Midbrain (tissue), 1 donor: ENCODE results near the gene CFAP299.
A peak's percentile ranks its signal among the peaks of the same experiment; 100 is the strongest.
"Not testable (repeated sequence)": the region's sequence is repeated elsewhere in the genome, so short reads cannot be mapped to it uniquely, and the experiment has no call there.

Experiments
- DNase-seq: peaks from one replicate; lab custom pipeline; 2025; lab: John Stamatoyannopoulos, UW

Gene CFAP299

GRCh38 chr4:80331693-80332092 is 3.8 kb upstream of the CFAP299 start:
- DNase-seq = no peak

GRCh38 chr4:80333121-80333520 is 2.4 kb upstream of the CFAP299 start:
- DNase-seq = no peak

GRCh38 chr4:80334568-80334967 is 962 bp upstream of the CFAP299 start:
- DNase-seq = no peak

GRCh38 chr4:80335226-80335553 is 340 bp upstream of the CFAP299 start:
- no peak for DNase-seq

- peak; percentile 2 for DNase-seq
These were observed 1.1 kb downstream of the CFAP299 start for GRCh38 chr4:80336582-80336981.

GRCh38 chr4:80340036-80340435 is 4.5 kb downstream of the CFAP299 start:
- no peak for DNase-seq

- not testable (repeated sequence) for DNase-seq
These were observed 7.2 kb downstream of the CFAP299 start for GRCh38 chr4:80342684-80343083.

GRCh38 chr4:80343887-80344286 is 8.4 kb downstream of the CFAP299 start:
- DNase-seq = no peak

- no peak for DNase-seq
These were observed 24.6 kb downstream of the CFAP299 start for GRCh38 chr4:80360084-80360483.

GRCh38 chr4:80360900-80361299 is 25.4 kb downstream of the CFAP299 start:
- no peak for DNase-seq

GRCh38 chr4:80361329-80361900 is 25.9 kb downstream of the CFAP299 start:
- DNase-seq = peak; percentile 49

- peak; percentile 5 for DNase-seq
These were observed 27.1 kb downstream of the CFAP299 start for GRCh38 chr4:80362578-80363181.

GRCh38 chr4:80365928-80366327 is 30.4 kb downstream of the CFAP299 start:
- no peak for DNase-seq

- no peak for DNase-seq
These were observed 32.2 kb downstream of the CFAP299 start for GRCh38 chr4:80367737-80368136.

- DNase-seq = no peak
These were observed 35.1 kb downstream of the CFAP299 start for GRCh38 chr4:80370635-80371034.

- no peak for DNase-seq
These were observed 35.5 kb downstream of the CFAP299 start for GRCh38 chr4:80371046-80371445.

- no peak for DNase-seq
These were observed 38.6 kb downstream of the CFAP299 start for GRCh38 chr4:80374180-80374579.

GRCh38 chr4:80382090-80382832 is 46.7 kb downstream of the CFAP299 start:
- no peak for DNase-seq

GRCh38 chr4:80385397-80386280 is 50.1 kb downstream of the CFAP299 start:
- no peak for DNase-seq

GRCh38 chr4:80386281-80386886 is 50.9 kb downstream of the CFAP299 start:
- no peak for DNase-seq

GRCh38 chr4:80387390-80388283 is 52.1 kb downstream of the CFAP299 start:
- DNase-seq = no peak
